Measurements from ENCODE around the gene ADAMTSL2. TPM values are rescaled to one million over a fixed set of nuclear protein-coding genes. Genes with fewer than 3 reads are reported as not detected.

ADAMTSL2 gene
- total and polyA plus RNA-seq, 2 of the 13 experiments (the other 11 are each of a cell fraction or from before 2014, with no cell fraction given) = 1.9 to 3.8 TPM

DNA sequence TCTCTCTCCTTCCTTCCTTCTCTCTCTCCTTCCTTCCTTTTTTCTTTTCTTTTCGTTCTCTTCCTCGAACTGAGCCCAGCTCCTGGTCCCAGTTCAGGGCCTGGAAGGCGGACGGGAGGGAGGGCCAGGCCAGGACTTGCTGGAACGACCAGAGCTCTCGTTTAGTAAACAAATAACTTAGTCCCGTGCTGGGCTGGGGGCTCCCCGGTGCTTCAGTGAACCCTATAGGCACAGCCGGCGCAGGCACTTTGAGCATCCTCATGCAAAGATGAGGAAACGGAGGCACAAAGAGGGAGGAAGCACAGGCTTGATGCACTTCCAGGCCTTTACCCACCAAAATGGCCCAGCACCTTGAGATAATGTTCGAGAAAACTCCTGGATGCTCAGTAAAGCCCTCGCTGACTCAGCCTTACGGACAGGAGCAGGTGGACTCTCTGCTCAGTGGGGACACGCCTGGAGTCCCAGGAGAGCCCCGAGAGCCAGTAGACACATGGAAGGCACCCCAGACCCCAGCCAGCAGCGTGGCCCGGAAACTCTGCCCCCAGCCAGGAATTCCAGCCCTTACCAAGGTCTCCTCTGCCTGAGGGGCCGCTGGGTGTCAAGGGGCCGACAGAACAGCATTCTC lies 55.8 kb downstream of the ADAMTSL2 start:
- DNase-seq (ENCODE audit: low spot score) = no peak
- no peaks in the 10 kb centered on the region for H4K20me1 ChIP-seq (ENCODE audit: insufficient read depth, low read length)
- no peak for TF ChIP-seq NFE2L1 (CRISPR knock-in tag; IDR thresholded peaks at IDR 0.05; ENCODE audit: borderline replicate concordance)
- peak; percentile 87 for TF ChIP-seq HNRNPK (IDR thresholded peaks at IDR 0.05; ENCODE audit: low read depth, low read length, poor library complexity, severe bottlenecking)
- H3K9me3 ChIP-seq (ENCODE audit: low read length) = no peaks in the 10 kb centered on the region
- intact Hi-C loops (cut with micrococcal nuclease; ENCODE audit: unreplicated experiment) = no loop called here
- no peak overlapping the region for H3K9ac ChIP-seq (ENCODE audit: insufficient read depth, low read depth, low read length)
- CTCF ChIA-PET (ENCODE audit: low intra/inter-chr PET ratio, low total read pairs) = no interaction called here
- FAIRE-seq = no peak
- H3K27ac ChIP-seq (ENCODE audit: extremely low read length, insufficient read depth, low read length) = no peak overlapping the region
- no peaks in the 10 kb centered on the region for H3K36me3 ChIP-seq (replicated peaks in 1 of 2; ENCODE audit: control insufficient read depth in 1 of 2, insufficient read depth in 2 of 2, low read length in 2 of 2)
- H3K27me3 ChIP-seq (ENCODE audit: control insufficient read depth in 1 of 2, insufficient read depth in 2 of 2, low read length in 2 of 2) = peaks cover 14 to 64% of the 10 kb centered on the region in 2 experiments
- no peak overlapping the region for H2AFZ ChIP-seq (ENCODE audit: low read length)
- no peak for ATAC-seq
- no peaks in the 10 kb centered on the region for H3K79me2 ChIP-seq (ENCODE audit: insufficient read depth, low read length)
- H3K4me1 ChIP-seq (ENCODE audit: insufficient read depth, low read length) = no peaks in the 10 kb centered on the region
- no peak overlapping the region for H3K4me2 ChIP-seq (ENCODE audit: low read depth, low read length)
- in situ Hi-C loops (cut with HindIII; ENCODE audit: extremely low pct_ligation_motif_present, low pct_unique_long_range_greater_than_20kb) = no loop called here
- BruUV-seq (replicated peaks) = no TSS peak
- whole genome bisulfite sequencing (ENCODE audit: low lambda C conversion rate) = 16% methylated on average over 14 of the region's 20 CpGs
- POLR2A ChIA-PET = no interaction called here
- H3K4me3 ChIP-seq (replicated peaks in 1 of 3; ENCODE audit: insufficient read depth in 1 of 3, low read depth in 2 of 3, low read length in 3 of 3) = no peak overlapping the region

DNA sequence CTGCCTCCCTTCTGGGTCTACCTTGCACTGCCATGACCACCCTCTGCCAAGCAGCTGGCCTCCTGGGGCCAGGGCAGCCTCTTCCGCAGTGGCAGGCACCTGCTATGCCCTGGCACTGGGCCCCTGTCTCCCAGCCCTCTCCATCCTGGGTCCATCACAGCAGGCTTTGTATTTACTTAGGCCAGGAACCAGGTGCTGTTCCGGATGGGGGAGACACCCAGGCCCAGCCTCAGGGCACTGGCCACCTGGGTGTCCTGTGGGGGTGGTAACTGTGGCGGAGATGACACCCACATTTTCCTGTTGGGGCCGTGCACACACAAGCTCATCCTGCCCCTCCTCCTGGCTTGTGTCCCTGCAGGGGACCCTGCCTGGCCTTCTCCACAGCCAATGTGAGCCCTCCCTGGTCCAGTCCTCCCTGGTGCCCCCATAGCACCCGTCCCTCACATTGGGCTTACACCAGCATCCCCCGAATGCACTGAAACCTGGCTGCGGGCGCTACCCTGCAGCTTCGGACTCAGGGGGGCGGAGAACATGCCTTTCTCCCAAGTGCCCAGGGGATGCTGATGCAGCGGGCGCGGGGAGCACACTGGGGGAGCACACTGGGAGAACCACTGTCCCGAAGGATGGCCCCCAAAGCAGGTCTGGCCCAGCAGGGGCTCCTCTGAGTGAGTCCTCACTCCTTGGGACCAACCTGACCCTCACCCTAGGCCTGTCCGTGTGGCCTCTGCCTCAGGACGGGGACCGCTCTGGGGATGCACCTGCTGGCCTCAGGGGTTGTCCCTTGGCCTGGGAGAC lies 56.8 kb downstream of the ADAMTSL2 start:
- FAIRE-seq (no peak), DNase-seq (ENCODE audit: low spot score) (no peak), ATAC-seq (no peak; the same call in 2 of the 3 replicates)
- H3K9ac ChIP-seq (ENCODE audit: insufficient read depth, low read depth, low read length) = no peak overlapping the region
- TF ChIP-seq, protein P1, sequence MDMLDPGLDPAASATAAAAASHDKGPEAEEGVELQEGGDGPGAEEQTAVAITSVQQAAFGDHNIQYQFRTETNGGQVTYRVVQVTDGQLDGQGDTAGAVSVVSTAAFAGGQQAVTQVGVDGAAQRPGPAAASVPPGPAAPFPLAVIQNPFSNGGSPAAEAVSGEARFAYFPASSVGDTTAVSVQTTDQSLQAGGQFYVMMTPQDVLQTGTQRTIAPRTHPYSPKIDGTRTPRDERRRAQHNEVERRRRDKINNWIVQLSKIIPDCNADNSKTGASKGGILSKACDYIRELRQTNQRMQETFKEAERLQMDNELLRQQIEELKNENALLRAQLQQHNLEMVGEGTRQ (IDR thresholded peaks at IDR 0.05; ENCODE audit: low read depth, low read length) = no peak
- TF ChIP-seq, protein P1 (CRISPR knock-in tag; IDR thresholded peaks at IDR 0.05; ENCODE audit: borderline replicate concordance) = no peak
- TF ChIP-seq ZFP36 (IDR thresholded peaks at IDR 0.05; ENCODE audit: borderline replicate concordance, low read depth, low read length, partially characterized antibody) = no peak
- TF ChIP-seq, protein P2, sequence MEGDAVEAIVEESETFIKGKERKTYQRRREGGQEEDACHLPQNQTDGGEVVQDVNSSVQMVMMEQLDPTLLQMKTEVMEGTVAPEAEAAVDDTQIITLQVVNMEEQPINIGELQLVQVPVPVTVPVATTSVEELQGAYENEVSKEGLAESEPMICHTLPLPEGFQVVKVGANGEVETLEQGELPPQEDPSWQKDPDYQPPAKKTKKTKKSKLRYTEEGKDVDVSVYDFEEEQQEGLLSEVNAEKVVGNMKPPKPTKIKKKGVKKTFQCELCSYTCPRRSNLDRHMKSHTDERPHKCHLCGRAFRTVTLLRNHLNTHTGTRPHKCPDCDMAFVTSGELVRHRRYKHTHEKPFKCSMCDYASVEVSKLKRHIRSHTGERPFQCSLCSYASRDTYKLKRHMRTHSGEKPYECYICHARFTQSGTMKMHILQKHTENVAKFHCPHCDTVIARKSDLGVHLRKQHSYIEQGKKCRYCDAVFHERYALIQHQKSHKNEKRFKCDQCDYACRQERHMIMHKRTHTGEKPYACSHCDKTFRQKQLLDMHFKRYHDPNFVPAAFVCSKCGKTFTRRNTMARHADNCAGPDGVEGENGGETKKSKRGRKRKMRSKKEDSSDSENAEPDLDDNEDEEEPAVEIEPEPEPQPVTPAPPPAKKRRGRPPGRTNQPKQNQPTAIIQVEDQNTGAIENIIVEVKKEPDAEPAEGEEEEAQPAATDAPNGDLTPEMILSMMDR (CRISPR knock-in tag; IDR thresholded peaks at IDR 0.05) = no peak
- TF ChIP-seq, protein P3, sequence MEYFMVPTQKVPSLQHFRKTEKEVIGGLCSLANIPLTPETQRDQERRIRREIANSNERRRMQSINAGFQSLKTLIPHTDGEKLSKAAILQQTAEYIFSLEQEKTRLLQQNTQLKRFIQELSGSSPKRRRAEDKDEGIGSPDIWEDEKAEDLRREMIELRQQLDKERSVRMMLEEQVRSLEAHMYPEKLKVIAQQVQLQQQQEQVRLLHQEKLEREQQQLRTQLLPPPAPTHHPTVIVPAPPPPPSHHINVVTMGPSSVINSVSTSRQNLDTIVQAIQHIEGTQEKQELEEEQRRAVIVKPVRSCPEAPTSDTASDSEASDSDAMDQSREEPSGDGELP (IDR thresholded peaks at IDR 0.05; ENCODE audit: borderline replicate concordance, low read depth) = no peak
- TF ChIP-seq NFE2 (CRISPR knock-in tag; IDR thresholded peaks at IDR 0.05) = no peak
- no peak for TF ChIP-seq ZNF605 (CRISPR knock-in tag; IDR thresholded peaks at IDR 0.05)
- TF ChIP-seq ZNF329 (CRISPR knock-in tag; IDR thresholded peaks at IDR 0.05; ENCODE audit: low read depth) = no peak
- in situ Hi-C loops (cut with HindIII; ENCODE audit: extremely low pct_ligation_motif_present, low pct_unique_long_range_greater_than_20kb) (no loop called here), intact Hi-C loops (cut with micrococcal nuclease; ENCODE audit: unreplicated experiment) (no loop called here)
- H3K79me2 ChIP-seq (ENCODE audit: insufficient read depth, low read length) = no peaks in the 10 kb centered on the region
- H4K20me1 ChIP-seq (ENCODE audit: insufficient read depth, low read length) = no peaks in the 10 kb centered on the region
- no peak overlapping the region for H2AFZ ChIP-seq (ENCODE audit: low read length)
- ChIA-PET CTCF (ENCODE audit: low intra/inter-chr PET ratio, low total read pairs) (no interaction called here), POLR2A (no interaction called here)
- no peaks in the 10 kb centered on the region for H3K36me3 ChIP-seq (replicated peaks in 1 of 2; ENCODE audit: control insufficient read depth in 1 of 2, insufficient read depth in 2 of 2, low read length in 2 of 2)
- H3K4me1 ChIP-seq (ENCODE audit: insufficient read depth, low read length) = no peaks in the 10 kb centered on the region
- no peak overlapping the region for H3K27ac ChIP-seq (ENCODE audit: extremely low read length, insufficient read depth, low read length)
- 54% methylated on average over 6 of the region's 17 CpGs for WGBS (ENCODE audit: low lambda C conversion rate)
- no peak overlapping the region for H3K4me2 ChIP-seq (ENCODE audit: low read depth, low read length)
- H3K9me3 ChIP-seq (ENCODE audit: low read length) = no peaks in the 10 kb centered on the region; the same call in 1 of the 2 replicates
- no TSS peak for BruUV-seq (replicated peaks)
- no peak overlapping the region for H3K4me3 ChIP-seq (replicated peaks in 1 of 3; ENCODE audit: insufficient read depth in 1 of 3, low read depth in 2 of 3, low read length in 3 of 3)
- H3K27me3 ChIP-seq (ENCODE audit: control insufficient read depth in 1 of 2, insufficient read depth in 2 of 2, low read length in 2 of 2) = peaks cover 8 to 55% of the 10 kb centered on the region in 2 experiments
